Activated naive CD8-positive, alpha-beta T cell treated with anti-CD3 and anti-CD28 coated beads for 36 hours (primary cell): ENCODE results near the gene SIDT1. TPM values are rescaled to one million over a fixed set of nuclear protein-coding genes. Genes with fewer than 3 reads are reported as not detected.

Experiments used
- DNase-seq: peaks from one replicate; pipeline ENCODE4 v3.0.0; 2021
- H3K27ac Mint-ChIP-seq: one replicate; pipeline ENCODE4 v1.8.0; 2022; ENCODE audit warnings: mild to moderate bottlenecking, moderate library complexity, mixed read lengths
- H3K27me3 Mint-ChIP-seq: one replicate; pipeline ENCODE4 v1.8.0; 2022; ENCODE audit warnings: mild to moderate bottlenecking, mixed read lengths
- H3K36me3 Mint-ChIP-seq: one replicate; pipeline ENCODE4 v1.8.0; 2021; ENCODE audit warnings: mild to moderate bottlenecking, mixed read lengths
- H3K4me1 Mint-ChIP-seq: one replicate; pipeline ENCODE4 v1.8.0; 2021; ENCODE audit warnings: mixed read lengths
- H3K4me3 Mint-ChIP-seq: one replicate; pipeline ENCODE4 v1.8.0; 2022; ENCODE audit warnings: mild to moderate bottlenecking, moderate library complexity, mixed read lengths
- H3K9me3 Mint-ChIP-seq: one replicate; pipeline ENCODE4 v1.8.0; 2022; ENCODE audit warnings: mixed read lengths
- total RNA-seq, 2 experiments: library from RNA; stranded (reverse); gene quantifications; one replicate each; pipeline ENCODE4 v1.2.3, GENCODE V29; 2021

Gene SIDT1
- total RNA-seq, 2 experiments from 2014 or later: 18.0 to 19.9 TPM

DNA sequence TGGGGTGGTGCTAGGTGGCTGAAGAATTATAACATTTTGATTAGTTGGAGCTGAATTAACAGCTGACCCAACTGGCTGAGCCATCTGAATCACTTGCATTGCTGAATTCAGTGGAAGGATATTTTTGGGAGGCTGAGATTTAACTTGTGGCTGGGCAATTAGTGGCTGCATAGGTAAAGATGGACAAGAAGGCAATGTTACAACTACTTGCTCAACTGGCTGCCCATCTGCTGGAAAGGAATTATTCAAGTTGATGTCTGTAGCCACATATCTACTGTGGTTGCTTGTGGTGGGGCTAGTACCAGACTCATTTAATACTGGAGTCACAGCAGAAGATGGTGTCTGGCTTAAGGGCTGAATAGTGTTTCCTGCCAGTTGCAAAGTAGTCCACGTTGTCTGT lies 127.6 kb downstream of the SIDT1 start:
- H3K4me1 Mint-ChIP-seq: no peaks in the 10 kb centered on the region
- DNase-seq: no peak
- H3K9me3 Mint-ChIP-seq: no peaks in the 10 kb centered on the region
- H3K4me3 Mint-ChIP-seq: no peak overlapping the region
- no peak overlapping the region for H3K27ac Mint-ChIP-seq
- peaks cover 54% of the 10 kb centered on the region for H3K36me3 Mint-ChIP-seq
- H3K27me3 Mint-ChIP-seq: no peaks in the 10 kb centered on the region

- no peaks in the 10 kb centered on the region for H3K27me3 Mint-ChIP-seq
- H3K9me3 Mint-ChIP-seq: no peaks in the 10 kb centered on the region
- H3K4me1 Mint-ChIP-seq: no peaks in the 10 kb centered on the region
- H3K27ac Mint-ChIP-seq: no peak overlapping the region
- H3K36me3 Mint-ChIP-seq: peaks cover 54% of the 10 kb centered on the region
- DNase-seq: no peak
- no peak overlapping the region for H3K4me3 Mint-ChIP-seq
Measured at GRCh38 chr3:113660458-113660857, 128.1 kb downstream of the SIDT1 start.

DNA sequence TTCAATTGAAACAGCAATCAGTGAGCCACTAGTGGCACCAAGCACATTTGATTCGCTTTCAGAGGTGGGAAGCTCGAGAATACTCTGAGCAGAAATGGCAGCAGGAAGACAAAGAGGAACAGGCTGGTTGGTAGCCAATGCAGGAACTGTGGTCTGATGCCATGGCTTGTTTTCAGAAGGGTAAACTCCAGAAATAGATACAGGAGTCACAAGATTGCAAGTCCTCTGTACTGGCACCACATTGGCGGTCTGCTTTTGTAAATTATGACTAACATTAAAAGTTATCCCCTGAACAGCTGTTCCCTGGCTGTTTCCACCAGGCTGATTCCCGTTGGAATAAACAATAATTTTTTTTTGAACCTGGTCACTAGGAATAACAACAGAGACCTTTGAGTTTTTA lies 128.5 kb downstream of the SIDT1 start:
- no peak overlapping the region for H3K4me3 Mint-ChIP-seq

GRCh38 chr3:113662824-113663223 lies 130.5 kb downstream of the SIDT1 start:
- peaks cover 38% of the 10 kb centered on the region for H3K36me3 Mint-ChIP-seq
- DNase-seq: no peak
- H3K27me3 Mint-ChIP-seq: no peaks in the 10 kb centered on the region
- no peaks in the 10 kb centered on the region for H3K9me3 Mint-ChIP-seq
- no peak overlapping the region for H3K4me3 Mint-ChIP-seq
- no peak overlapping the region for H3K27ac Mint-ChIP-seq
- H3K4me1 Mint-ChIP-seq: peaks cover 3% of the 10 kb centered on the region

More for the DNA sequence above, 128.5 kb downstream of the SIDT1 start:
- no peak overlapping the region for H3K27ac Mint-ChIP-seq
- no peaks in the 10 kb centered on the region for H3K9me3 Mint-ChIP-seq
- no peaks in the 10 kb centered on the region for H3K27me3 Mint-ChIP-seq
- no peak for DNase-seq
- peaks cover 50% of the 10 kb centered on the region for H3K36me3 Mint-ChIP-seq
- no peaks in the 10 kb centered on the region for H3K4me1 Mint-ChIP-seq

GRCh38 chr3:113663324-113663750 lies 131.0 kb downstream of the SIDT1 start:
- DNase-seq: no peak
- Mint-ChIP-seq H3K36me3 (peaks cover 32% of the 10 kb centered on the region), H3K27ac (no peak overlapping the region)

GRCh38 chr3:113663761-113664160 lies 131.4 kb downstream of the SIDT1 start:
- Mint-ChIP-seq H3K27me3 (no peaks in the 10 kb centered on the region), H3K4me3 (no peak overlapping the region), H3K4me1 (peaks cover 10% of the 10 kb centered on the region)

More at GRCh38 chr3:113663324-113663750, 131.0 kb downstream of the SIDT1 start:
- no peaks in the 10 kb centered on the region for H3K9me3 Mint-ChIP-seq
- H3K4me1 Mint-ChIP-seq: peaks cover 6% of the 10 kb centered on the region
- no peaks in the 10 kb centered on the region for H3K27me3 Mint-ChIP-seq
- H3K4me3 Mint-ChIP-seq: no peak overlapping the region

GRCh38 chr3:113664523-113665094 lies 132.3 kb downstream of the SIDT1 start:
- Mint-ChIP-seq H3K27ac (no peak overlapping the region), H3K36me3 (peaks cover 23% of the 10 kb centered on the region), H3K4me1 (peaks cover 18% of the 10 kb centered on the region), H3K9me3 (no peaks in the 10 kb centered on the region), H3K27me3 (no peaks in the 10 kb centered on the region), H3K4me3 (no peak overlapping the region)
- DNase-seq: no peak

More at GRCh38 chr3:113663761-113664160, 131.4 kb downstream of the SIDT1 start:
- H3K27ac Mint-ChIP-seq: no peak overlapping the region
- DNase-seq: no peak
- no peaks in the 10 kb centered on the region for H3K9me3 Mint-ChIP-seq
- peaks cover 28% of the 10 kb centered on the region for H3K36me3 Mint-ChIP-seq

DNA sequence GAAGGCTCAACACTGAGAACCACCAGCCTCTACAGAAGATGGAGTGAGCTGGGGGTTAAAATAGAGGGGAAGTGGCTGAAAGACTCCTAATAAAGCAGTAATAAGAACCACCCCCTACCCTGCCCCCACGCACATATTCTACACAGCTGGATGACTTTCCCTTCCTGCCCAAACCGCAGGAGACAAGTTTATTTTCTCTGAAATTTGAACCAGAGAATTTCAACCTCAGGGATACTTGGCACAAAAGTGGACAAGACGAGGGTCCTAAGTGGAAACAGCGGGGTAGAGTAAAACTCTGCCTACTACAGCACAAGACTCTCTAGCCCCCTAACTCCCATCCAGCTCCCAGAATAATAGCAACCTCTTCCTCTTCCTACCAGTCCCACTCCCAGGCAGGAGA lies 135.7 kb downstream of the SIDT1 start:
- no peak for DNase-seq
- no peak overlapping the region for H3K27ac Mint-ChIP-seq
- H3K4me3 Mint-ChIP-seq: no peak overlapping the region
- H3K27me3 Mint-ChIP-seq: no peaks in the 10 kb centered on the region
- H3K36me3 Mint-ChIP-seq: peaks cover 12% of the 10 kb centered on the region
- no peaks in the 10 kb centered on the region for H3K9me3 Mint-ChIP-seq
- peaks cover 21% of the 10 kb centered on the region for H3K4me1 Mint-ChIP-seq

DNA sequence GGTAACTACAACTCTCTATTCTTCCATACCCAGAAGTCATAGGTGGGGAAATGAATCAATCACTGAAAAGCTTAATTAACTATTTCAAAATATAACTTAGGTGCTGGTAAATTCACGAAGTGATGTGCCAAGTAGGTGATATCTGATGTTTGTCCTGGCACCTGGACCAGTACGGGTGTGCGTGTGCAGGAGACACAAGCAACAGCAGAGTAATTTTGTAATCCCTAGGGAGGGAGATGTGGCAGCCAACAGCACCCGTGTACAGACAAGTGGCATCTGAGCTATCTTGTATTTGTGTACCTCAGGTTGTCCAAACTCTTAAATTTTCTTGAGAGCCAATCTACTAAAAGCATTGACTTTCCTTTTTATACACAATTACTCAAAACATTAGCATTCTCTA lies 141.2 kb downstream of the SIDT1 start:
- Mint-ChIP-seq H3K36me3 (peaks cover 26% of the 10 kb centered on the region), H3K27ac (no peak overlapping the region), H3K9me3 (no peaks in the 10 kb centered on the region), H3K4me3 (no peak overlapping the region), H3K4me1 (peaks cover 22% of the 10 kb centered on the region), H3K27me3 (no peaks in the 10 kb centered on the region)
- DNase-seq: no peak

DNA sequence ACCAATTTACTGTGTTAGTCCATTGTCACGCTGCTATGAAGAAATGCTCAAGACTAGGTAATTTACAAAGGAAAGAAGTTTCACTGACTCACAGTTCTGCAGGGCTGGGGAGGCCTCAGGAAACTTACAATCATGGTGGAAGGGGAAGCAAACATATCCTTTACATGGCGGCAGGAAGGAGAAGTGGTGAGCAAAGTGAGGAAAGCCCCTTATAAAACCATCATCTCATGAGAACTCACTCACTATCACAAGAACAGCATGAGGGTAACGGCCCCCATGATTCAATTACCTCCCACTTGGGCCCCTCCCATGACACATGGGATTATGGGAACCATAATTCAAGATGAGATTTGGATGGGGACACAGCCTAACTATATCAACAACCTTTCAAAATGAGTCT lies 143.9 kb downstream of the SIDT1 start:
- H3K36me3 Mint-ChIP-seq: peaks cover 26% of the 10 kb centered on the region
- H3K27ac Mint-ChIP-seq: no peak overlapping the region

DNA sequence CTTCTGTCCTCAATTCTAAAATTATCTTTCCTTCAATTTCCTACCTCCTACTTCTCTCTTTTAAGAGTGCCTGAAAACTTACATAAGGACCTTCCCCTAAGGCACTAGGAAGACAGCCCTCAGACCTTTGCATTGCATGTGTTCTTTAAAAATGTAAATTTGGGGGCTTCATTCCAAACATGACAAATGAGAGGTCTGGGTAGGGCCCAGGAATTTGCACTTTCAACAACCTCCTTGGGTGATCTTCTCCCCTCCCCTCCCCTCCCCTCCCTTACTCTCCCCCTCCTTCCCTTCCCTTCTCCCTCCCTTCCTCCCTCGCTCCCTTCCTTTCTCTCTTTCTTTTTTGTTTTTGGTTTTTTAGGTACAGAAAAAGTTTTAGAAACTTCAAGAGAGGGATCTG lies 145.4 kb downstream of the SIDT1 start:
- H3K27ac Mint-ChIP-seq: no peak overlapping the region
- peaks cover 26% of the 10 kb centered on the region for H3K36me3 Mint-ChIP-seq

More for the DNA sequence above, 143.9 kb downstream of the SIDT1 start:
- Mint-ChIP-seq H3K9me3 (no peaks in the 10 kb centered on the region), H3K4me1 (peaks cover 11% of the 10 kb centered on the region), H3K27me3 (no peaks in the 10 kb centered on the region), H3K4me3 (no peak overlapping the region)
- DNase-seq: no peak

DNA sequence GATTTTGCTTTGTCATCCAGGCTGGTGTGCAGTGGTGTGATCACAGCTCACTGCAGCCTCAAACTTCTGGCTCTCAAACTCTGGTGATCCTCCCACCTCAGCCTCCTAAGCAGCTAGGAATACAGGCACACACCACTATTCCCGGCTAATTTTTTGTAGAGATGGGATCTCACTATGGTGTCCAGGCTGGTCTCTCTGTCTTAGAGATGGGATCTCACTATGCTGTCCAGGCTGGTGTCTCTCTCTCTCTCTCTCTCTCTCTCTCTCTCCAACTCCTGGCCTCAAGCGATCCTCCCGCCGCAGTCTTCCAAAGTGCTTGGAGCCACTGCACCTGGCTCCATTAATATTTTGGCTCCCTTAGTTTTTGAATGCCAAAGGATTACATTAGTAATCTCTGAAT lies 146.4 kb downstream of the SIDT1 start:
- no peak overlapping the region for H3K4me3 Mint-ChIP-seq
- no peak overlapping the region for H3K27ac Mint-ChIP-seq
- no peak for DNase-seq
- peaks cover 10% of the 10 kb centered on the region for H3K4me1 Mint-ChIP-seq
- H3K9me3 Mint-ChIP-seq: peaks cover 2% of the 10 kb centered on the region
- H3K27me3 Mint-ChIP-seq: no peaks in the 10 kb centered on the region
- peaks cover 29% of the 10 kb centered on the region for H3K36me3 Mint-ChIP-seq

More for the DNA sequence above, 145.4 kb downstream of the SIDT1 start:
- no peak for DNase-seq
- Mint-ChIP-seq H3K27me3 (no peaks in the 10 kb centered on the region), H3K9me3 (no peaks in the 10 kb centered on the region), H3K4me1 (peaks cover 10% of the 10 kb centered on the region), H3K4me3 (no peak overlapping the region)

Other genes starting within 250 kb of the SIDT1 start
- gene CFAP44, start 91.1 kb upstream of the SIDT1 start, total RNA-seq: 1 to 10 TPM; 3.5 to 3.7 TPM
- 10 to 100 TPM; 21.4 to 26.9 TPM for gene SPICE1, start 17.4 kb upstream of the SIDT1 start, total RNA-seq
- 10 to 100 TPM; 13.5 to 13.6 TPM for gene USF3, start 164.1 kb downstream of the SIDT1 start, total RNA-seq
- 100 to 1,000 TPM; 199 to 200 TPM for gene NAA50, start 213.7 kb downstream of the SIDT1 start, total RNA-seq
- 10 to 100 TPM; 50.1 to 57.1 TPM for gene ATP6V1A, start 214.5 kb downstream of the SIDT1 start, total RNA-seq